ENCODE results near the gene BSX.

Gene BSX

GRCh38 chr11:122983438-122984185 is 2.0 kb upstream of the BSX start:
- no peak for TF ChIP-seq EZH2phosphoT487 (conservative IDR thresholded peaks at IDR 0.05; ENCODE audit: low read length)
- TF ChIP-seq CTCF (IDR thresholded peaks at IDR 0.05; ENCODE audit: insufficient read depth, low read length, poor library complexity, severe bottlenecking): no peak

GRCh38 chr11:122979815-122980595 is 1.6 kb downstream of the BSX start:
- no peaks in the 10 kb centered on the region for H3K27me3 ChIP-seq (ENCODE audit: low read length)
- no peak overlapping the region for H3K4me3 ChIP-seq (ENCODE audit: insufficient read depth, low read length, poor library complexity, severe bottlenecking)
- no peaks in the 10 kb centered on the region for H3F3A ChIP-seq (ENCODE audit: insufficient read depth)
- H4K20me1 ChIP-seq (ENCODE audit: low read depth, low read length): no peaks in the 10 kb centered on the region
- no peaks in the 10 kb centered on the region for H3K79me2 ChIP-seq (ENCODE audit: insufficient read depth, low read length)
- H3K36me3 ChIP-seq (ENCODE audit: low read length): no peaks in the 10 kb centered on the region
- no peaks in the 10 kb centered on the region for H3K9me3 ChIP-seq (ENCODE audit: insufficient read depth, low read length)
- H3K4me2 ChIP-seq (ENCODE audit: low read depth, low read length, poor library complexity, severe bottlenecking): no peak overlapping the region
- TF ChIP-seq EZH2phosphoT487 (conservative IDR thresholded peaks at IDR 0.05; ENCODE audit: low read length) (no peak), CTCF (IDR thresholded peaks at IDR 0.05; ENCODE audit: insufficient read depth, low read length, poor library complexity, severe bottlenecking) (no peak)
- H3K9ac ChIP-seq (ENCODE audit: low read length): no peak overlapping the region
- H2AFZ ChIP-seq (ENCODE audit: low read depth, low read length, severe bottlenecking): no peak overlapping the region
- no peak overlapping the region for H3K27ac ChIP-seq (ENCODE audit: low read depth, low read length)
- H3K9me2 ChIP-seq (replicated peaks; ENCODE audit: insufficient read depth, low read length): no peaks in the 10 kb centered on the region

More at GRCh38 chr11:122983438-122984185, 2.0 kb upstream of the BSX start:
- no peak overlapping the region for H3K4me2 ChIP-seq (ENCODE audit: low read depth, low read length, poor library complexity, severe bottlenecking)
- H3K79me2 ChIP-seq (ENCODE audit: insufficient read depth, low read length): no peaks in the 10 kb centered on the region
- H3K4me3 ChIP-seq (ENCODE audit: insufficient read depth, low read length, poor library complexity, severe bottlenecking): no peak overlapping the region
- H2AFZ ChIP-seq (ENCODE audit: low read depth, low read length, severe bottlenecking): no peak overlapping the region
- no peaks in the 10 kb centered on the region for H4K20me1 ChIP-seq (ENCODE audit: low read depth, low read length)
- H3K9me3 ChIP-seq (ENCODE audit: insufficient read depth, low read length): no peaks in the 10 kb centered on the region
- H3K36me3 ChIP-seq (ENCODE audit: low read length): no peaks in the 10 kb centered on the region
- H3K27me3 ChIP-seq (ENCODE audit: low read length): no peaks in the 10 kb centered on the region
- H3K9me2 ChIP-seq (replicated peaks; ENCODE audit: insufficient read depth, low read length): no peaks in the 10 kb centered on the region
- no peaks in the 10 kb centered on the region for H3F3A ChIP-seq (ENCODE audit: insufficient read depth)
- no peak overlapping the region for H3K9ac ChIP-seq (ENCODE audit: low read length)
- H3K27ac ChIP-seq (ENCODE audit: low read depth, low read length): no peak overlapping the region

GRCh38 chr11:122979103-122979814 is 2.4 kb downstream of the BSX start:
- Histone ChIP-seq H3F3A (ENCODE audit: insufficient read depth) (no peaks in the 10 kb centered on the region), H3K4me3 (ENCODE audit: insufficient read depth, low read length, poor library complexity, severe bottlenecking) (no peak overlapping the region), H3K27ac (ENCODE audit: low read depth, low read length) (no peak overlapping the region), H3K9me3 (ENCODE audit: insufficient read depth, low read length) (no peaks in the 10 kb centered on the region), H3K9ac (ENCODE audit: low read length) (no peak overlapping the region), H4K20me1 (ENCODE audit: low read depth, low read length) (no peaks in the 10 kb centered on the region), H2AFZ (ENCODE audit: low read depth, low read length, severe bottlenecking) (no peak overlapping the region), H3K36me3 (ENCODE audit: low read length) (no peaks in the 10 kb centered on the region), H3K4me2 (ENCODE audit: low read depth, low read length, poor library complexity, severe bottlenecking) (no peak overlapping the region), H3K79me2 (ENCODE audit: insufficient read depth, low read length) (no peaks in the 10 kb centered on the region), H3K9me2 (replicated peaks; ENCODE audit: insufficient read depth, low read length) (no peaks in the 10 kb centered on the region), H3K27me3 (ENCODE audit: low read length) (no peaks in the 10 kb centered on the region)
- no peak for TF ChIP-seq EZH2phosphoT487 (conservative IDR thresholded peaks at IDR 0.05; ENCODE audit: low read length)
- no peak for TF ChIP-seq CTCF (IDR thresholded peaks at IDR 0.05; ENCODE audit: insufficient read depth, low read length, poor library complexity, severe bottlenecking)
